NCI-H2171 (cell line): Measurements from ENCODE around the gene ARFRP1.
A peak's percentile ranks its signal among the peaks of the same experiment; 100 is the strongest.
"Not testable (repeated sequence)": the region's sequence is repeated elsewhere in the genome, so short reads cannot be mapped to it uniquely, and the experiment has no call there.

Experiments
- DNase-seq: peaks from one replicate; lab custom pipeline; 2025; lab: John Stamatoyannopoulos, UW

The ARFRP1 gene

DNA sequence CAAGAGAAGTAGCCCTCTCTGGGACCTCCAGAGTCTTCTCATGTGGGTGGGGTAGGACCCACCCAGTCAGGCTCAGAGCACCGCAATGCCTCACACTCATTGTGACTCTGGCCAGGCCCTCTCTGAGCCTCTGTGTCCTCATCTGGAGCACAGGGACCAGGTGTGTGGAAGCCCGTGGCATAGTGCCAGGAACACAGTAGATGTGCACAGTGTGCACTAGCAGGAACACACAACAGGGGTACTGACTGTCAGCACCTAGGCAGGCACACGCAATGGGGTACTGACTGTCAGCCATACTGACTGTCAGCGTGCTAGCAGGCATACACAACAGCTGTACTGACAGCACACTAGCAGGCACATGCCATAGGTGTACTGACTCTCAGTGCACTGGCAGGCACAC lies 52.5 kb downstream of the ARFRP1 start:
- no peak for DNase-seq

DNA sequence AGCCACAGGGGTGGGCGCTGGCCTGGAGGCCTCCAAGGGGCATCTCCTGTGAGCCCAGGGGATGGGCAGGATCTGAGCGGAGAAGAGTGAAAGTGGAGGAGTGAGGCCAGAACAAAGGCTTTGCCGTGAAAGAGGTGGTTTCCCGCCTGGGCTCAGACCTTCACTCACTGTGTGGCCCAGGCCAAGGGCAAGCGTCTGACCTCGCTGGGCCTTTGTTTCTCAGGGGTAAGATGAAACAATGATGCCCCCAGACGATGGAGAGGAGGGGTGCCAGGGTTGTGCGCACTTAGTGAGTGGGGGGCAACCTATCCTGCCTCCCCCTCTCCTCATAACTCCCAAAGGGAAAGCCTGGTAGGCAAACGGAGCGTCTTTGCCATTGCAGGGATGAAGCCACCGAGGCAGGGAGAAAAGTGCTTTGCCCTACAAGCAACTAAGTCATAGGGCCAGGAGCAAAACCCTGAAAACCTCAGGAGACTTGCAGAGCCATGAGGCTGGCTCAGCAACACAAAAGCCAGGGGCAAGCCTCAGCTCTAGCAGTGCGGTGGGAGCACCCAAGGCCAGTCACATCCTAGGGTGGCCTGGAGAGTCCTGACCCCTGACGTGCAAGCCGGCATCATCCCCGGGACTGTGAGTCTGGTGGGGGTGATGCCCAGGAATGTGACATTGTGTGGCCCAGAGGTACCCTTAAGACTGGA lies 53.7 kb downstream of the ARFRP1 start:
- DNase-seq, result no peak

DNA sequence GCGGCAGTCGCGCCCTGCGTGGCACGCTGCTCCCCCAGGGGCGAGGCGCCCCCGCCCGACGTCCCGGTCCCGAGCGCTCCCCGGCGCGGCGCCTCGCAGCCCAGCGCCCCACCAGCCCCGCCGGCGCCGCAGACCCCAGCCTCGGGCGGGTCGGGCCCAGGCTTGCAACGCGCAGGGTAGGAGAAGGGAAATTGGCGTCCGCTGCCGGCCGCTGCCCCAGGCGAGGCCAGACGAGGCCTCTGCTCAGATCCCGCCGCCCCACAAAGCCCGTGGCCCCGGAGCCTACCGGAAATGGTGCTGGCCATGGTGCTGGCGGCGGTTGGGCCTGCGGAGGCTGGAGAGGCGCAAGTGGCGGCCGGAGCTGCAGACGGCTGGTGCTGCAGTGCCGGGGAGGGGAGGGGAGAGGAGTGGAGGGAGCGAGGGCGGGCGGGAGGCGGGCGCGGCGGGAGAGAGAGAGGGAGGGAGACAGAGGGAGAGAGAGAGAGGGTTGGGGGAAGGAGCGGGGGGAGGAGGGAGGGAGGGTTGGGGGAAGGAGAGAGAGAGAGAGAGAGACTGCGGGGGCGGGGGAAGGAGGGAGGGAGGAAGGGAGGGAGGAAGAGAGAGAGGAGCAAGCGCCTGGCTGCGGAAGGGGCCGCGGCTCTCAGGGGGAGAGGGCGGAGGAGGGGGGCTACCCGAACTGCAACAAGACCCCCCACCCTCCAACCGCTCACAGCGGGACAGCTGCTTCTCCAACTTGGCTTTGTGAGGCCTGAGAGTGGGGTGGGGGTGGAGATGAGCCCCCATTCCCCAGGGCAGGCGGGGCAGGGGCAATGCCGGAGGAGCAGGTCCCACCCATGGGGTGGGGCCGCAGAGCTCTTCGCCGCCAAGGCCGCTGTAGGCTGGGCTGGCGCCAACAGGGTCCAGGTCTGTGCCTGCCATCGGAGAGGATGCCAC lies 54.5 kb downstream of the ARFRP1 start, which contains the start of gene STMN3:
STMN3 (minus strand) TSS at position 384 of the 933 bp plus-strand sequence; CDS start at position 305, 79 bp downstream.
- DNase-seq, result peak; percentile 97

DNA sequence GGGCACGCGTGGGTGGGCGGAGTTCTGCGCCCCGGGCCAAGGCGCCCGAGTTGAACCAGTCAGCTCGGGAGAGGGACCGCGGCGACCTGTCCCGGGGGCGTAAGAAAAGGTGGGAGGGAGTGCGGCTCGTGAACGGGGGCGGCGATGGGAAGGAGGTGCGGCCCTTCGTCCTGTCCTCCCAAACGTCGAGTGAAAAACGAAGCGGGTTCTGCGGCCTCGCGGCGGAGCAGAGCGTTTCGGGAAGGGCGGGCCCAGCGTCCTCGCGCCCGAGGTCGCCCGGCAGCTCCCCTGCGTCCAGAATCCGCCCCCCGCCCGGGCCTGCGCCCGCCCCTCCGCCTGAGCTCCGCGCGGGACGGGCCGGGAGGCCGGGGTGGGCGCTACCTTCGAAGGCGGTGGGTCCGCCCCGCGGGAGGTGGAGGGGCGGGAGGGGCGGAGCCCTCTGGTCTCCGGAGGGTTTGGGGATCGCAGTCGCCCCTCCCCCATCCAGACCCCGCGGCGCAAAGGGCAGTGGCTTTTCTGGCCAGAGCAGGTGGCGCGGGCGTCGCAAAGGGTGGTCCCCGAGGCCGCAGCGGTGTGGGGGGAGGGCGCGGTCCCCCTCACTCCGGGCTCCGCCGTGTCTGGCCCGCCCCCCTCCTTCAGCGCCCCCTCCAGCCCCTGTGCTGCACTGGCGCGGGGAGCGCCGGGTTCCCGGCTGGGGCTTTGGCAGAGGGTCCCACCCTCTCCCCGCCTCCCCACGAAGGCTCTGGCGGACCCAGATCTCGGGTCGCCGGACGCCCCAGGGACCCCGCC lies 55.4 kb downstream of the ARFRP1 start:
- peak; percentile 65 for DNase-seq

DNA sequence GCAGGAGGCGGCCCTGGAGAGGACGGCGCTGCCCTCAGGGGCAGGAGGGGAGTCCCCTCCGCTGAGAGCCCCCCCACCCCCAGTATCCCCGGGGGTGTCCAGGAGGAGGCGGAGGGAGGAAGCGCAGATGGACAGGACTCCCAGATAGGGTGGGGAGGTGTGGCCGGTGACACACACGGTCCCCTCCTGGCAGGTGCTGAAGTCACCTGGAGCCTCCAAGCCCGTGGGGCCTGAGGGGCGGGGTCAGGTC lies 55.9 kb downstream of the ARFRP1 start:
- DNase-seq, result no peak

DNA sequence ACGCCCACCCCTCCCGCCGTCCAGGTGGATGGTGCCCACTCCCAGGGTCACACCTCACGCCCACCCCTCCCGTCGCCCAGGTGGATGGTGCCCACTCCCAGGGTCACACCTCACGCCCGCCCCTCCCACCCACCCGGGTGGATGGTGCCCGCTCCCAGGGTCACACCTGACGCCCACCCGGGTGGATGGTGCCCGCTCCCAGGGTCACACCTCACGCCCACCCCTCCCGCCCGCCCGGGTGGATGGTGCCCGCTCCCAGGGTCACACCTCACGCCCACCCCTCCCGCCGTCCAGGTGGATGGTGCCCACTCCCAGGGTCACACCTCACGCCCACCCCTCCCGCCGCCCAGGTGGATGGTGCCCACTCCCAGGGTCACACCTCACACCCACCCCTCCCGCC lies 57.3 kb downstream of the ARFRP1 start:
- not testable (repeated sequence) for DNase-seq

DNA sequence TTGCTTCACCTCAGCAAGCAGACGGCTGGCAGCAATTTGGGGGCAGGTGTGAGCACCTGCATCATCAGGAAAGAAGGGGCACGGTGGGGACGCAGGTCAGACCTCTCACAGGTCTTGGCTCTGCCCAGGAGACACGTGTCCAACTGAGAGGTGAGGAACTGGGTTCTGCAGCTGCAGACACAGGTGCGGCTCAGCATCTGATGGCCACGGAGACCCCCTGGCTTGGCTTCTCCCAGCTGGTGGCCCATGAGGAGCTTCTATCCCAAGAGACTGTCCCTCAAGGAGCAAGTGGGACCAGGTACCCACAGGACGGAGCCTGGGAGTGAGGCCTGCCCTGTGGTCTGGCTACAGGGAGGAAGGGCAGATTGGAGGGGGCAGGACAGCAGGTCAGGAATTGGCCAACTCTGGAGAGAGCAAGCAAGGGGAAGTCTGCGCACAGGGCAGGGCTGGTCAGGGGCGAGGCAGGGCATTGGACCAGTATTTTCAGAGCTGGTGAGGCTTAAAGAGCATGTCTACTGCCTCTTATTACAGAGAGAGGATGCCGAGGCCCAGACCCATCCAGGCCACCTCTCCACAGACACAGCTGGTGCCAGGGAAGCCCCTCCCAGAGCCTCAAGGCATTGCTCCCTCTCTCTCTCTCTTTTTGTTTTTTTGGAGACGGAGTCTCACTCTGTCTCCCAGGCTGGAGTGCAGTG lies 58.7 kb downstream of the ARFRP1 start:
- no peak for DNase-seq
